HTERT RPE-1 (cell line): ENCODE data around the gene PNLDC1.

ENCODE experiments used
- in situ Hi-C: fragments of 300-500 bp; cut with MboI; formaldehyde crosslinking; loops from 4 replicates; pipeline ENCODE4 v1.14.3; 2020; ENCODE audit warnings: low sequenced_read_pairs

PNLDC1 gene, protein sequence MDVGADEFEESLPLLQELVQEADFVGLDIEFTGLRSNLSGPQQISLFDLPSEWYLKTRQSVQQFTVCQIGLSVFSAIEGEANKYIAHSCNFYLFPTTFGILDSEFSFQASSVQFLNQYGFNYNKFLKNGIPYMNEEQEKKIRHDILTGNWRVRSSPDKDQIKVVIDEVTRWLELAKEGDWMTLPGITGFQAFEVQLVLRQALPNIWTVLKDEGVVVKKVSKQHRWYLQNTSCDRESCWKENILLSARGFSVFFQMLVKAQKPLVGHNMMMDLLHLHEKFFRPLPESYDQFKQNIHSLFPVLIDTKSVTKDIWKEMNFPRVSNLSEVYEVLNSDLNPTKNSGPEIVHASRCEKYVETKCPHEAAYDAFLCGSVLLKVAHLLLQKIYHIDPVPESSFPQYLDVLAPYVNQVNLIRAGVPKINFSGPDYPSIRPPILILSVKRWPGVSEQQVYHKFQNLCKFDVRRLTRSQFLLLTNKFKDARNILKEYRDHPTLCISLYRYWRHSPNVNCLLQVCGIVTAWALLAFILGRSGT

DNA sequence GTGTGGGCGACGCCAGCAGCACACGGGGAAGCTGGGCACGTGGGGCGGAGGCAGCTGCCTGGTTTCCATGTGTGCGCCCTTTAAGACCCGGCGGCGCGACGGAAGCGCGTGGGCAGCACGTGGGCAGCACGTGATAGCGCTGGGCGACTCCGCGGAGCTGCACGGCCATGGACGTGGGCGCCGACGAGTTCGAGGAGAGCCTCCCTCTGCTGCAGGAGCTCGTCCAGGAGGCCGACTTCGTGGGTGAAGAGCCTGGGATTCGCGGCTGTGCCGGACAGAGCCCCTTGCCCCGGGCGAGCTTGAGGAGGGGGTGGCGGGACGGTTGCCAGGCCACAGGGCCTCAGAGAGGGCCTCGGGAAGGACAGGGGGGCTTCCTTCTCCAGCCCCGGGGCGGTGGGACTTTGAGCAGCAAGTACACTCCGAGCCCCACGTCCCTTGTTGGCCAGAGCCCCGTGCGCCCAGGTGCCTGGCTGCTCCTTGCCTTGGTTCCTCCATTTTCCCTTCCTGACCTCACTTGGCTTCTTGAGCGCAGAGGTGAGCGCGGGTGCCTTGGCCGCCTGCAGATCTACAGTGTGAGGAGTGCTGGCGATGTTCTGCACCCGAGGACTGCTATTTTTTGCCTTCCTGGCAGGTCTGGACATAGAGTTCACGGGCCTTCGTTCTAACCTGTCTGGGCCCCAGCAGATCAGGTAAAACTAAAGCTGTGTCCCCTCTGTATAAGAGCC lies at the start of gene PNLDC1:
Gene PNLDC1, plus strand, starts transcription at position 136 of the 725 bp plus-strand sequence. Its CDS starts 32 bp downstream, at position 168.
- in situ Hi-C loops, result no loop called here

DNA sequence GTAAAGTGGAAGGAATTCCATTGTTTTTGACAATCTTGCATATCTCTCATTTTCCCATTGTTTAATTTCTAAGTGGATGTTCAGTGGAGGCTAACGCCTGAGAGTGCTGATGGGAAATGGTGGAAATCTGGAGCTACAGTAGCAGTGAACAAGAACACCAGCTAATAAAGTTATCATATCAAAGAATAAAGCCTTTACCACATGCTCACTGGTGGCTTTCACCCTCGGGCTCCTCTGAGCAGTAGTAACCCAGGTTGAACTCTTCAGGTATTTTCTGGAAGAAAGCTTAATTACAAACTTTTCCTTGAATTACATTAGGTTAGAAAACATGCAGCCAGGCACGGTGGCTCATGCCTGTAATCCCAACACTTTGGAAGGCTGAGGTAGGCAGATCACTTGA lies 48.6 kb upstream of the PNLDC1 start:
- in situ Hi-C loops, result no loop called here

DNA sequence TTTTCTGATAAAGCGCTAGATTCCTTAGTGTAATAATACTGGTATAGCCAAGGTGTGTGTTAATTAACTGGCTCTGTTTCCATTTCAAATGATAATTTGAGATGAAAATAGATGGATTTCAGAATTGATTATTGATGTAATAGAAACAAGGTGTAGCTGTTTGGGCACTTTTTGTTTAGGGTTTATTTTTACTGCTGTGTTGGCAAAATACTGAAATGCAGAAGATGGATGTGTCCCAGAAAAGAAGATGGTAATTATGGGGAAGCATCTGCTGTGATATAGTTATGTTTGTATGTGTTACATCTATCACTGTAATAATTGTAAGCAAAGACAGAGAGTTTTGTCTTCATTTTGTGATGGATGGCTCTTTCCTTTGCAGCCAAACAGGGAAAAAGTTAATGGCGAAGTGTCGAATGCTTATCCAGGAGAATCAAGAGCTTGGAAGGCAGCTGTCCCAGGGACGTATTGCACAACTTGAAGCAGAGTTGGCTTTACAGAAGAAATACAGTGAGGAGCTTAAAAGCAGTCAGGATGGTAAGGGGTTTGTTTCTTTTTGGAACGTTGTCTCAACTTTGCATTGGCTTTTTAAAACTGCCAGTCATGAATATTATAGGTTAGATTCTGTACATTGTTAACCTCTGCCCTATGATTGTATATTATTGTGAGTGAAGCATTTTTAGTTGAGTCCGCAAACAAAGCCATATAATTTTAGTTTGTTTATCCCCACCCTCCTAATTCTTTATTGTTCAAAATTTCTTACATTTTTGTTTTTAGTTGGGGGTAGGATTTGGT lies 46.8 kb upstream of the PNLDC1 start:
- in situ Hi-C loops, result no loop called here

GRCh38 chr6:159754401-159754800 lies 45.7 kb upstream of the PNLDC1 start:
- in situ Hi-C loops, result no loop called here

DNA sequence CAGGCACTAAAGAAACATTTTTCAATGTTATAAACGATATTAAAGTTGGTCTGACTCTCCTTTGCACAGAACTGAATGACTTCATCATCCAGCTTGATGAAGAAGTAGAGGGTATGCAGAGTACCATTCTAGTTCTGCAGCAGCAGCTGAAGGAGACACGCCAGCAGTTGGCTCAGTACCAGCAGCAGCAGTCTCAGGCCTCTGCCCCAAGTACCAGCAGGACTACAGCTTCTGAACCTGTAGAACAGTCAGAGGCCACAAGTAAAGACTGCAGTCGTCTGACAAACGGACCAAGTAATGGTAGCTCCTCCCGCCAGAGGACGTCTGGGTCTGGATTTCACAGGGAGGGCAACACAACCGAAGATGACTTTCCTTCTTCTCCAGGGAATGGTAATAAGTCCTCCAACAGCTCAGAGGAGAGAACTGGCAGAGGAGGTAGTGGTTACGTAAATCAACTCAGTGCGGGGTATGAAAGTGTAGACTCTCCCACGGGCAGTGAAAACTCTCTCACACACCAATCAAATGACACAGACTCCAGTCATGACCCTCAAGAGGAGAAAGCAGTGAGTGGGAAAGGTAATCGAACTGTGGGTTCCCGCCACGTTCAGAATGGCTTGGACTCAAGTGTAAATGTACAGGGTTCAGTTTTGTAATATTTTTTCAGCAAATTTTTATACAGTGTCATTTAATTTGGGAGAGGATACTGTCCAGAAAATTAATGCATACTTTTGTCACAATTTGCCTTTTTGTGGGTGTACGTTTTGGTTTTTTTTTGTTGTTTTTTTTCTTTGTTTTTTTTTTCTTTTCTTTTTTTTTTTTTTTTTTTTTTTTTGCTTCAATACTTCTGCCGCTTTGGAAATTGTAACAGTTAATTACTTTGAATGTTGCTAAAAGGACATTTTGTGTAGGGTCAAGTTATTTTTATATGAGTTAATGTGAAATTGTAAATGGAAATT lies 44.8 kb upstream of the PNLDC1 start:
- in situ Hi-C loops, result no loop called here

GRCh38 chr6:159756508-159756907 lies 43.6 kb upstream of the PNLDC1 start:
- in situ Hi-C loops, result no loop called here

- in situ Hi-C loops, result no loop called here
These were observed 41.8 kb upstream of the PNLDC1 start for GRCh38 chr6:159758031-159759001.

DNA sequence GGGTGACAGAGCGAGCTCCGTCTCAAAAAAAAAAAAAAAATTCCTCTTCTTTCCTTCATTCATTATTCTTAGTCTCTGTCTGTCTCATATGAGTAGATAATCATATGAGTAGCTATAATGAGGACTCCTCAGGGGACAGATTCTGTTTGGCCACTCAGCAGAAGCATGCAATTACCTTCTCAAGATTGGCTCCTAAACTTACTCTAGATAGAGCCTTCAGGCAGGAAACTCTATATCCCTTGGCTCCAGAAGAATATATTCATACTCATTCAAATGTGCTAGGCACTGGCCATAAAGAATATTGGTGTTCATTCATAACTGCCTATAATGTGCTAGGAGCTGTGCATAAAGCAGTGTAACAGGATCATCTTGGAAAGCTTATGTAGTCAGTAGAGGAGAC lies 40.4 kb upstream of the PNLDC1 start:
- in situ Hi-C loops, result no loop called here

GRCh38 chr6:159760602-159761057 lies 39.4 kb upstream of the PNLDC1 start:
- in situ Hi-C loops, result no loop called here

GRCh38 chr6:159761129-159761872 lies 38.8 kb upstream of the PNLDC1 start:
- in situ Hi-C loops, result no loop called here

DNA sequence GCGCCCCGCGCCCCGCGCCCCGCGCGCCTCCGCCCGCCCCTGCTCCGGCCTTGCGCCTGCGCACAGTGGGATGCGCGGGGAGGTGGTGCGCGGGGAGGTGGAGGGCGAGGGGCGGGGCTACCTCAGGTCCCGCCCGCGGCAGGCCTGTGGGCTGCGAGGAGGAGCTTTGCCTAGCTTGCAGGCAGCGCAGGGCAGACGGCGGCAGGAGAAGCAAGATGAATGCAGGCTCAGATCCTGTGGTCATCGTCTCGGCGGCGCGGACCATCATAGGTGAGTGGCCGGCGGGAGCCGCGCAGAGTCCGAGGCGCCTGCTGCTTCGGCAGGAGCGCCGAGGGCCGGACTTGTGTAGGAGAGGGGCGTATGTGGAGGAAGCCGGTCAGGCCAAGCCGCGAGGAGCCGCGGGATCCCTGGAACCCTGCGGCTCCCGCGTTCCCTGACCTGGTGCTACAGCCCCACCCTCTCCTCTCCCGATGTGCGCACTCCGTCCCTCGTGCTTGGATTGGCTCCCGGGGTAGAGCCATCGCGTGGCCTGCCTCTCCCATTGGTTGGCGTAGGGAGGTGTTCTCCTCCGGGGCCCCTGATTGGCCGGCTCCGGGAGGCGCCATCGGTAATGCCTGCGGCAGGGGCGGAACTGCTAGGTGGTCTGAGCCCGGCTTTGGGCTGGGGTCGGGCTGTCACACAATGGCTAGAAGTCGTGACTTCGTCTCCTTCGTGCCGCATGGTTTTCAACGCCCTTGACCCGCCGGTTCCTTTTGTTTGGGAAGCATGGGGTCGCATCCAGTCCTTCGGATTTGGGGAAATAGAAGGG lies 38.0 kb upstream of the PNLDC1 start, which contains the start of gene ACAT2:
Gene ACAT2, plus strand, starts transcription at position 173 of the 808 bp plus-strand sequence. Its CDS starts 43 bp downstream, at position 216.
- in situ Hi-C loops, result no loop called here

DNA sequence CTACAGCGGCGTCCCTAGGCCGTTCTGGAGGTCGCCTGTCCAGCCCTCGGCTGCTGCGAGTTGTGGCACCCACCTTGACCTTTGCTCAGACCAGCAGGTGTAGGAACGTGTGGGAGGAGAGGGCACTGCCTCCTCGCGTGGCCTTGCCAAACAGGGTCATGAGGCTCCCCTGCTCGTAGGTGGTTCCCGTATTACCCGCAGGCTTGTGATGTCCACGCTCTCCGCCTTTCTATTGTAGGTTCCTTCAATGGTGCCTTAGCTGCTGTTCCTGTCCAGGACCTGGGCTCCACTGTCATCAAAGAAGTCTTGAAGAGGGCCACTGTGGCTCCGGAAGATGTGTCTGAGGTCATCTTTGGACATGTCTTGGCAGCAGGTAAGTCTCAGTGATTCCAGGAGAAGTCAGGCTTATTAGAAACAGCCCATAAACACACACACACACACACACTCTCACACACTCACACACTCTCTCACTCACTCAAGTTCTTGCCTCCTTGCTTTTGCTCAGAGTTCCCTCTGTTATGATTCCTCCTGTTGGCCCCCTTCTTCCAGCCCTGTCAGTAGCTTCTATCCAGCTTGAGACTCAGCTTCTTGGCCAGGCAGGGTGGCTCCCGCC lies 37.3 kb upstream of the PNLDC1 start:
- in situ Hi-C loops, result no loop called here

DNA sequence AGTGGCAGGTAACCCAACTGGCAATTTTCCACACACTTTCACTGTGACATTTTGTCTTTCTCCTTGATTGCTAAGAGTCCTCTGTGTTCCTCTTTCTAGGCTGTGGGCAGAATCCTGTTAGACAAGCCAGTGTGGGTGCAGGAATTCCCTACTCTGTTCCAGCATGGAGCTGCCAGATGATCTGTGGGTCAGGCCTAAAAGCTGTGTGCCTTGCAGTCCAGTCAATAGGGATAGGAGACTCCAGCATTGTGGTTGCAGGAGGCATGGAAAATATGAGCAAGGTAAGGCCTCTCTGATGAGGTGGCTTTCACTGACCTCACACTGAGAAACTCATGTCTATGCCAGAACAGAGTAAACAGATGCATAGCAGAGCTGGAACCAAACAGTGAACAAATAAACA lies 33.2 kb upstream of the PNLDC1 start:
- in situ Hi-C loops, result no loop called here

- in situ Hi-C loops, result no loop called here
These were observed 30.6 kb upstream of the PNLDC1 start for GRCh38 chr6:159769470-159769869.

DNA sequence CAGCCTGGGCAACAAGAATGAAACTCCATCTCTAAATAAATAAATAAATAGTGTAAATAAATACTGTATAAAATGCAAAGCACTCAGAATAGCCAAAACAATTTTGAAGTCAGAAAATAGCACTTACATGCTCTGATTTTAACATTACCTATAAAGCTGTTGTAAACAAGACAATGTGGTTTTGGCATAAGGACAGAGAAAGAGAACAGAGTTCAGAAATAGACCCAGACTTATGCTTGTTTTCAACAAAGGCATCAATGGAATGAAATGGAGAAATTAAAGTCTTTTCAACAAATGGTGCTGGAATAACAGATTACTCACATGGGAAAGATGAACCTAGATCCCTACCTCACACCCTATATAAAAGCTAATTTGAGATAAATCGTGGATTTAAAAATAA lies 27.9 kb upstream of the PNLDC1 start:
- in situ Hi-C loops, result no loop called here

DNA sequence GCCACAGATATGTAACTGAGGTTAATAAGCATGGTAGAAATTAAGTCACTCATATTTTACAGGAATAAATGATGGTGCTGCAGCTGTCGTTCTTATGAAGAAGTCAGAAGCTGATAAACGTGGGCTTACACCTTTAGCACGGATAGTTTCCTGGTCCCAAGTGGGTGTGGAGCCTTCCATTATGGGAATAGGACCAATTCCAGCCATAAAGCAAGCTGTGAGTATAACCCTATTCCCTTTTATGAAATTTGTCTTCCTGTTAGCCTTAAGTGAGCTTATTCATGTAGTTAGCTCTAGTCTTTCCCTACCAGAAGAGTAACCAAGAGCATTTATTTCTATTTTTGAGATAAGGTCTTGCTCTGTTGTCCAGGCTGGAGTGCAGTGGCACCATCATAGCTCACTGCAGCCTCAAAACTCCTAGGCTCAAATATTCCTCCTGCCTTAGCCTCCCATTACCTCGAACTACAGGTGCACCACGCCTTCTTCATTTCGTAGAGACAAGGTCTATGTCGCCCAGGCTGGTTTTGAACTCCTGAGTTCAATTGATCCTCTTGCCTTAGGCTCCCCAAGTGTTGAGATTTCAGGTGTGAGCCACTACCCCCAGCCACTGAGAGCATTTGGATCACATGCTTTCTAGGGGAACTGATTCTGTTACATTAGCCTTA lies 22.7 kb upstream of the PNLDC1 start:
- in situ Hi-C loops, result no loop called here
